NCI-H524 treated with DMSO at 0.1 percent for 48 hours (cell line): ENCODE measurements around the gene OBP2A.

Experiments used
- DNase-seq: peaks from one replicate; lab custom pipeline; 2025; lab: John Stamatoyannopoulos, UW

The OBP2A gene

GRCh38 chr9:135552021-135552697 lies 6.2 kb downstream of the OBP2A start:
- no peak for DNase-seq

GRCh38 chr9:135552698-135553171 lies 6.8 kb downstream of the OBP2A start:
- no peak for DNase-seq

DNA sequence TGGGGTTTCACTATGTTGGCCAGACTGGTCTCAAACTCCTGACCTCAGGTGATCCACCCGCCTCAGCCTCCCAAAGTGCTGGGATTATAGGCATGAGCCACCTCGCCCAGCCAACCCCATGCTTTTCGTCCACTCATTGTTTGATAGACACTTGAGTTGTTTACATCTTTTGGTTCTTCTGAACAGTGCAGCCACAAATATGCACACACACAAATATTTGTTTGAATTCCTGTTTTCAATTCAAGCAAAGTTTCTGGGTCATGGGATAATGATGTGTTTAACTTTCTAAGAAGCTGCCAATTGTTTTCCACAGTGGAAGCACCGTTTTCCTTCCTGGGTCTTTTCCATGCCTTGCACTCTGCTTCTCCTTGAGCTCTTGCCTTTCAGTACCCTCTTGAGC lies 8.8 kb downstream of the OBP2A start:
- no peak for DNase-seq

GRCh38 chr9:135555203-135555602 lies 9.3 kb downstream of the OBP2A start:
- no peak for DNase-seq

GRCh38 chr9:135555910-135556309 lies 10.0 kb downstream of the OBP2A start:
- no peak for DNase-seq

GRCh38 chr9:135559606-135560005 lies 13.7 kb downstream of the OBP2A start:
- DNase-seq: no peak

DNA sequence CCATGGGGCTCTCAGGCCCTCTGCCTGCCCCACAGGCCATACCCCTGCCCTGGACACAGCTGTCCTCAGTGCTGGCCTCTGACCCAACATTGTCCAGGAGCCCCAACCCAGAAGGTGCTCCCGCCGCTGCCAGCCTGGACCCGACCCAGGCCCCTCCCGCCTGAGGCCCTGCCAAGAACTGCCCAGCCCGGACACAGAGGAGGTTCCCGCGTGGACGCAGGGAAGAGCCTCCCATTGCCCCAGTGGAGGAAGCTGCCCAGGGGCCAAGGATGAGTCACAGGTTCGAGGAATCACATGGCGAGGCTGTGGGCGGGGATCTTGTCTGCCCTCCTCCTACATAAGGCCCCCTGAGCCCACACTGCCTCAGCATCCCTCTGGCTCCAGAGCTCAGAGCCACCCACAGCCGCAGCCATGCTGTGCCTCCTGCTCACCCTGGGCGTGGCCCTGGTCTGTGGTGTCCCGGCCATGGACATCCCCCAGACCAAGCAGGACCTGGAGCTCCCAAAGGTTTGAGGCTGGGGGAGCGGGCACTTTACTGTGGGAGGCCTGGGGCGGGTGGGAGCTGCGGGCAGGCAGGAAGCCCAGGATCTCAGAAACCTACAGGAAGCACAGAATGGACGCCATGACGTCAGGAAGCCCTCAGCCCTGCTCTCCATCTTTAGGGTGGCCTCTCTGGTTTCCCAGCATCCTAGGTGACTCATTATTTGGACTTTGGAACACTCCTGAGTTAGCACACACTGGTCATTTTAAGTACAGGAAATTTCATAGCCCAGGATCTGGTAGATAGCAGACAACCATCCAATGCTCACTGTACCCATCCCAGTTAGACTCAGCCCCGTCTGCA lies 15.7 kb downstream of the OBP2A start, which contains the start of gene PAEP:
TSS of gene PAEP (plus strand) at position 366 of the 844 bp plus-strand sequence.
- DNase-seq: no peak

GRCh38 chr9:135562235-135562745 lies 16.4 kb downstream of the OBP2A start:
- DNase-seq: no peak

- no peak for DNase-seq
Measured at GRCh38 chr9:135563039-135563476, 17.1 kb downstream of the OBP2A start.

DNA sequence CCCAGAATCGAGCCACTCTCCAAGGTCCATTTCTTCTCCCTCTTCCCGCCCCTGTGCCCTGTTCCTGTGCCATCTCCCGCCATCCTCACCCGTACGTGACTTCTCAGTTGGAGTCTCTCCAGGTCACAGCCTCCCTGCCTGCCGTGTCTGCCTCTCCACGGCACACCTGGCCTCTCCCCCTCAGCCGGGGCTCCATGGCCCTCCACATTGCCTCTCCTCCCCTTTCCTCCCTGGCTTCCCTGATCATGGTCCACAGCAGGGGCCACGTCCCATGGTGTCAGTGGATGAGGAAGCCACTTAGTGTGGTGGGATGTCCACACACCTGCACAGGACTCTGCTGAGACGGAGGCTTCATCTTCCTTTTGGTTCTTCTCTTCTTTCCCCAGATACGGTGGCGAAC lies 17.9 kb downstream of the OBP2A start:
- no peak for DNase-seq

- DNase-seq: no peak
Measured at GRCh38 chr9:135565141-135565628, 19.3 kb downstream of the OBP2A start.

DNA sequence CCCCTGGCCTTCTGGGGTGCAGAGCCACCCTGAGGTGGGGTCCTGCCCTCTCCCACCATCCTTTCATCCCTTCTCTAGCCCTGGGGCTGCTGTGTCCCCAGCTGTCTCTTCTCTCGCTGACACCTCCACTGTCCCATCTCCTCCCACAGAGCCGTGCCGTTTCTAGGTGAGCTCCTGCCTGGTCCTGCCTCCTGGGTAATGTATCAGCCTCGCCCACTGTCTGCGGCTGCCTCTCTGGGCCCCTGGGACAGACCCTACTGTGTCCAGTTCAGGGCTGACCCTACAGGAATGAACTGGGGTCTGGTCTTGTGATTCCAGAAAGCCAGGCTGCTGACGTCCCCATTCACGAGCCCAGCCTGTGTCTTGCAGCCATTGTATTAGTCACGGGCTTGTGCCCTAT lies 19.7 kb downstream of the OBP2A start:
- DNase-seq: no peak

DNA sequence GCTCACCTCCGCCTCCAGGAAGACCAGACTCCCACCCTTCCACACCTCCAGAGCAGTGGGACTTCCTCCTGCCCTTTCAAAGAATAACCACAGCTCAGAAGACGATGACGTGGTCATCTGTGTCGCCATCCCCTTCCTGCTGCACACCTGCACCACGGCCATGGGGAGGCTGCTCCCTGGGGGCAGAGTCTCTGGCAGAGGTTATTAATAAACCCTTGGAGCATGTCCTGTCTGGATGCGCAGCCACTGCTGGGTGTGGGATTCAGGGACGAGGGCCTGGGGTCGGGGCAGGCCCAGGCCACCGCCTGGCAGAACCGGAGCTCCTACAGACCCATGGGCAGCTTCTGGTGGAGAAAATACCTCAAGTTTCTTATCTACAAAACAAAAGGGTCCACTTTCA lies 20.6 kb downstream of the OBP2A start:
- no peak for DNase-seq

- DNase-seq: no peak
Measured at GRCh38 chr9:135567311-135567710, 21.4 kb downstream of the OBP2A start.

DNA sequence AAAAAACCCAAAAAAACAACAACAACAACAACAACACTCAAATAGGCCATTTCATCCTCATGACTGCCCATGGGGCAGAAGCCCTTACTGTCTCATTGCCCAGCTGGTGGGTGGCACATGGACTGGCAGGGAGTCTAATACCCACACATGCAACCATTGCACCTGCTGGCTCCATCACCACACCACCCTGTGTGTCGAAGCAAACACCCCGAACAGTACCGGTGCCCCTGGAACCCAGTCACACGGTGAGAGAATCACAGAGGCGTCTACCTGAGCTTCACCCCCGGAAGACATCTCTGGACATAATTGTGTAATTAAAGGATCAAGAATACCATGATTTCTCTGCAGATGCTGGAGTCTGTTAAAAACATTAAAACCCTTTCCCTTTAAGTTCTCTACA lies 22.1 kb downstream of the OBP2A start:
- no peak for DNase-seq

DNA sequence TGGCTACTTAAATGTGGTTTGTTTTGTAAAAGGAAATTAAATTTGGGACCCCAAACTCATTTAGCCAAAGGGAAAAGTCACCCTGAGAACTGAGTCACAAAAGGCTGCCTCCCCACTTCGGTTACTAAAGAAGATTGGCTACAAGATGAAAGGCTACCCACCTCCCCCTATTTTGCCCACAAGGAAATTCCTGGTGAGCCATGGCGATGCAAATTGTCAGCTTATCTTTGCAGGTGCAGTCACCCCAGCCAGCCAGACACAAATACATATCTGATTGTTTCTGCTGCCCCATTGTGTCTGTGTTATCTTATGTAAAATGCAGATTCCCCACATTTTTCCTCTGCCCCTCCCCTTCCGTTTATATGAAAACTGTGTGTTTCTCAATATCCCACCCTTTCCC lies 24.5 kb downstream of the OBP2A start:
- no peak for DNase-seq

DNA sequence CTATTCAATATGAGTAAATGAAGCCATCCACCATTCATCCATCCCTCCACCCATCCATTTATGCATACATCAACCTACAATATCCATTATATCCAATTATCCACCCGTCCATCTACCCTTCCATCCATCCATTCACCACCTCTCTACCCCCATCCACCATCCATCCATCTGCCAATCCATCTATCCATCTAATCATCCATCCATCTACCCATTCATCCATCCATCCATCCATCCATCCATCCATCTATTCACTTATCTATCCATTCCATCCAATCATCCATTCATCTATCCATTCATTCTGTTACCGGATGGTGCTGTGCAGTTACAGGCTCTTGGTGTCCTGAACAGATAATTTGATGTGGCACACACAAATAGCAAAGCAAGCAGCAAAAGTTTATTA lies 26.3 kb downstream of the OBP2A start:
- DNase-seq: no peak

DNA sequence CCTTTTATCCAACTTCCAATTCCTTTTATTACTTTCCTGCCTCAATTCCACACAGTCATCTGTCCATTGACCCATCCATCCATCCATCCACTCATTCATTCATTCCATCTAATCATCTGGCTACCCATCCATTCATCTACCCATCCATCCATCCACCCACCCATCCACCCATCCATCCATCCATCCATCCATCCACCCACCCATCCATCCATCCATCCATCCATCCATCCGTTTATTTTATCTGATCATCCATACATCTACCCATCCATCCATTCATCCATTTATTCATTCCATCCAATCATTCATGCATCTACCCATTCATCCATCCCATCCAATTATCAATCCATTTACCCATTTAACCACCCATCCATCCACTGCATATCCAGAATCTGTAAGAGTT lies 27.2 kb downstream of the OBP2A start:
- DNase-seq: no peak

GRCh38 chr9:135574331-135574730 lies 28.4 kb downstream of the OBP2A start:
- no peak for DNase-seq

DNA sequence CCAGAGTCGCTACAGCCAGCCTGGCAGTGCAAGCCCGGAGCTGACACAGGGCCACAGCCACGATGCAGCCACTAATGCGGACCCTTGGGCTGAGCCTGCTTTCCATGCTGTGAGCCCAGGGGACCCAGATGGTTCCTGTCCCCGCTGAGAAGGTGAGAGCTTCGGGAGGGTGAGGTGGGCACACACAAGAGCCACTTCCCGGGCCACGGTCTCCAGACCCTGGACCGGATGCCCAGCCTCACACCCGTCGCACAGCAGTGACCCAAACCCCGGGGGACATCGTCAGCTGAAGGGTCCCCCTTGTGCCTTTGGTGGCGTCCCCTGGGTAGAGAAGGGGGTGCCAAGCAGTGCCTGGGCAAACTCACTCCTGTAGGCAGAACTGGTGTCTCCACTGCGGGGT lies 29.0 kb downstream of the OBP2A start:
- no peak for DNase-seq

GRCh38 chr9:135575995-135576631 lies 30.2 kb downstream of the OBP2A start:
- DNase-seq: no peak

DNA sequence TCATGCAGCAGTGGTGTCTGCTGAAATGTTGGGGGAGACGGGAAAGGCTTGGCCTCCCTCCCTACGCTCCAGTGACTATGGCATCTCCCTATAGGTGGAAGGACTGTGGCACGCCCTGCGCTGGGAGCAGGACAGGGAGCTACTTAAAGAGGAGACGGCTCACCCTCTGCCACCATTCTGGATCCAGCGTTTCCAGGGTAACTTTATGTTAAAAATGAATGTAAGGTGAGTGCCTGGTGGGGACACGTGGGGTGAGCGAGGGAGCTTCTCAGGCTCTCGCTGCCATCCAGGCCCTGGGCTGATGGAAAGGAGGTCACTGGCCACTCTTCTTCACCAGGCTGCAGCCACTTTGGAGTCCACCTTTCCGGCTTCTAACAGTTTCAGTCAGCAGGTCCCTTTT lies 31.3 kb downstream of the OBP2A start:
- DNase-seq: no peak
